KG1 (cell line): Measurements from ENCODE around the gene STT3A.

Source experiments
- DNase-seq: peaks from one replicate; lab custom pipeline; 2025; lab: John Stamatoyannopoulos, UW

The STT3A gene

GRCh38 chr11:125588505-125588904 is 4.1 kb upstream of the STT3A start:
- no peak for DNase-seq

- peak; percentile 70 for DNase-seq
Measured at GRCh38 chr11:125591649-125592304, 875 bp upstream of the STT3A start.

- DNase-seq: no peak
Measured at GRCh38 chr11:125593114-125593820, 615 bp downstream of the STT3A start.

- no peak for DNase-seq
Measured at GRCh38 chr11:125594958-125595357, 2.3 kb downstream of the STT3A start.

GRCh38 chr11:125600663-125601062 is 8.0 kb downstream of the STT3A start:
- DNase-seq: no peak

GRCh38 chr11:125603207-125603606 is 10.6 kb downstream of the STT3A start:
- DNase-seq: no peak

GRCh38 chr11:125605417-125605816 is 12.8 kb downstream of the STT3A start:
- no peak for DNase-seq

GRCh38 chr11:125609545-125609944 is 16.9 kb downstream of the STT3A start:
- DNase-seq: no peak

- DNase-seq: no peak
Measured at GRCh38 chr11:125618383-125618782, 25.7 kb downstream of the STT3A start.

- no peak for DNase-seq
Measured at GRCh38 chr11:125621995-125622394, 29.3 kb downstream of the STT3A start.

GRCh38 chr11:125623064-125623463 is 30.4 kb downstream of the STT3A start:
- no peak for DNase-seq

GRCh38 chr11:125624756-125625213 is 32.1 kb downstream of the STT3A start, which contains the start of gene CHEK1:
Gene CHEK1 (plus strand): TSS chr11:125625163. CDS start chr11:125626769, 1,606 bp downstream.
- no peak for DNase-seq

GRCh38 chr11:125625225-125625629 is 32.6 kb downstream of the STT3A start:
- peak; percentile 95 for DNase-seq

GRCh38 chr11:125625630-125626287 is 33.1 kb downstream of the STT3A start:
- peak; percentile 95 for DNase-seq

GRCh38 chr11:125626288-125626950 is 33.8 kb downstream of the STT3A start:
- peak; percentile 52 for DNase-seq

GRCh38 chr11:125627236-125627910 is 34.7 kb downstream of the STT3A start:
- DNase-seq: no peak

GRCh38 chr11:125637840-125638239 is 45.2 kb downstream of the STT3A start:
- DNase-seq: no peak

GRCh38 chr11:125638315-125638714 is 45.7 kb downstream of the STT3A start:
- DNase-seq: no peak

- DNase-seq: no peak
Measured at GRCh38 chr11:125645871-125646270, 53.2 kb downstream of the STT3A start.

- DNase-seq: no peak
Measured at GRCh38 chr11:125649465-125650166, 57.0 kb downstream of the STT3A start.

GRCh38 chr11:125662689-125663088 is 70.0 kb downstream of the STT3A start:
- no peak for DNase-seq
